Tibial nerve (tissue), 4 donors: Measurements from ENCODE around the gene PTGER1. TPM values are rescaled to one million over a fixed set of nuclear protein-coding genes. Genes with fewer than 3 reads are reported as not detected.
"Not testable (repeated sequence)": the region's sequence is repeated elsewhere in the genome, so short reads cannot be mapped to it uniquely, and the experiment has no call there.

Experiments used
- DNase-seq, 2 donors: peaks; one replicate each; pipeline ENCODE4 v3.0.0-alpha.2; 2019; ENCODE audit warnings: low spot score in 2 of 2
- H3K27ac ChIP-seq, 4 donors: fragments of 200-600 bp; sonication (generic) in 3 of 4; one replicate each; pipeline ENCODE4 v1.5.1; 2017 to 2019; ENCODE audit warnings: mild to moderate bottlenecking in 1 of 4
- H3K27me3 ChIP-seq, 2 donors: fragments of 200-600 bp; sonication (generic) in 1 of 2; one replicate each; pipeline versions ENCODE4 v1.5.1 to v1.6.0; 2017 to 2019
- H3K36me3 ChIP-seq, 3 donors: fragments of 200-600 bp; sonication (generic); one replicate each; pipeline ENCODE4 v1.5.1; 2018 to 2019
- H3K4me1 ChIP-seq, 4 donors: fragments of 200-600 bp; sonication (generic) in 3 of 4; one replicate each; pipeline ENCODE4 v1.5.1; 2017 to 2019
- H3K4me3 ChIP-seq, 4 donors: fragments of 200-600 bp; sonication (generic) in 3 of 4; one replicate each; pipeline ENCODE4 v1.5.1; 2017 to 2019; ENCODE audit warnings: mild to moderate bottlenecking in 1 of 4, moderate library complexity in 1 of 4
- H3K9me3 ChIP-seq, 4 donors: fragments of 200-600 bp; sonication (generic) in 3 of 4; one replicate each; pipeline ENCODE4 v1.5.1; 2017 to 2019
- EP300 ChIP-seq, 2 donors: sonication (generic); formaldehyde crosslinking; IDR thresholded peaks; one replicate each; pipeline ENCODE4 v1.6.1; 2017; ENCODE audit warnings: antibody characterized with exemption in 2 of 2, mild to moderate bottlenecking in 1 of 2
- POLR2A ChIP-seq, 2 donors: fragments of 450-650 bp; IDR thresholded peaks; one replicate each; pipeline ENCODE4 v1.6.1; 2017; ENCODE audit warnings: antibody characterized with exemption in 2 of 2, mild to moderate bottlenecking in 2 of 2, moderate library complexity in 2 of 2
- WGBS, 2 donors: methylation state at CpG; one replicate each; pipeline ENCODE4 v1.1.5; 2018; 5-methylcytosine and 5-hydroxymethylcytosine counted together
- total RNA-seq, 4 donors: library from RNA; depleted of rRNA; stranded (reverse); fragments of >200 nt; gene quantifications; one replicate each; pipeline ENCODE4 v1.1.0, GENCODE V29; 2016
- TF ChIP-seq, protein P1 (sequence below), 5 experiments: fragments of 200-600 bp in 3 of 5; fragments of 450-650 bp in 2 of 5; sonication (generic) in 3 of 5; IDR thresholded peaks; one replicate each; pipeline ENCODE4 v1.5.1; 2016 to 2019; ENCODE audit warnings: antibody characterized with exemption in 5 of 5, mild to moderate bottlenecking in 3 of 5, moderate library complexity in 2 of 5

Gene PTGER1
- total RNA-seq, 4 donors from 2014 or later = 0.90 to 5.9 (median 3.5) TPM

DNA sequence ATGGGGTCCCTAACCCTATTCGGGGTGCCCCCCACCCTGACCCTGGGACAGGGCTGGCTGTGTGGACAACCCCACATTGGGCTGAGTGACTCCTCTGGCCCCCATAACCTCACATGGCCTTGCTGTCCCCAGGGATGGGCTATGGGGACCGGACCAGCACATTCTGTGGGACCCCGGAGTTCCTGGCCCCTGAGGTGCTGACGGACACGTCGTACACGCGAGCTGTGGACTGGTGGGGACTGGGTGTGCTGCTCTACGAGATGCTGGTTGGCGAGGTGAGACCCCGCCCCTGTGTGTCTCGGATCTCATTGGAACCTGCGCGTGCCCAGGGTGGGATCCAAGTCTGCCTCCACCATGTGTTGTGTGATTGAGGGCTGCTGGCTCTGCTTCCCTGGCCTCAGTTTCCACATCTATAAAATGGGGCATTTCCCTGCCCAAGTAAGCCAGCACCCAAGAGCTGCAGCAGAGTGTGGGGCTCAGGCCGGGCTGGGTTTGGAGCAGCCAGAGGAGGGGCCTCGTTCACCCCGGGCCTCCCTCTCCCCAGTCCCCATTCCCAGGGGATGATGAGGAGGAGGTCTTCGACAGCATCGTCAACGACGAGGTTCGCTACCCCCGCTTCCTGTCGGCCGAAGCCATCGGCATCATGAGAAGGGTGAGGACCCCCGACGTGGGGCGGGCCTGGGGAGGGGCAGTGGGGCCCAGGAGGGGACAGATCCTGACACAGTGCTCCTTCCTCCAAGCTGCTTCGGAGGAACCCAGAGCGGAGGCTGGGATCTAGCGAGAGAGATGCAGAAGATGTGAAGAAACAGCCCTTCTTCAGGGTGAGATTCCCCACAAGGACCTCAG lies 4.9 kb downstream of the PTGER1 start:
- TF ChIP-seq EP300 (IDR thresholded peaks at IDR 0.05) (no peak), POLR2A (IDR thresholded peaks at IDR 0.05) (no peak)
- TF ChIP-seq, protein P1, sequence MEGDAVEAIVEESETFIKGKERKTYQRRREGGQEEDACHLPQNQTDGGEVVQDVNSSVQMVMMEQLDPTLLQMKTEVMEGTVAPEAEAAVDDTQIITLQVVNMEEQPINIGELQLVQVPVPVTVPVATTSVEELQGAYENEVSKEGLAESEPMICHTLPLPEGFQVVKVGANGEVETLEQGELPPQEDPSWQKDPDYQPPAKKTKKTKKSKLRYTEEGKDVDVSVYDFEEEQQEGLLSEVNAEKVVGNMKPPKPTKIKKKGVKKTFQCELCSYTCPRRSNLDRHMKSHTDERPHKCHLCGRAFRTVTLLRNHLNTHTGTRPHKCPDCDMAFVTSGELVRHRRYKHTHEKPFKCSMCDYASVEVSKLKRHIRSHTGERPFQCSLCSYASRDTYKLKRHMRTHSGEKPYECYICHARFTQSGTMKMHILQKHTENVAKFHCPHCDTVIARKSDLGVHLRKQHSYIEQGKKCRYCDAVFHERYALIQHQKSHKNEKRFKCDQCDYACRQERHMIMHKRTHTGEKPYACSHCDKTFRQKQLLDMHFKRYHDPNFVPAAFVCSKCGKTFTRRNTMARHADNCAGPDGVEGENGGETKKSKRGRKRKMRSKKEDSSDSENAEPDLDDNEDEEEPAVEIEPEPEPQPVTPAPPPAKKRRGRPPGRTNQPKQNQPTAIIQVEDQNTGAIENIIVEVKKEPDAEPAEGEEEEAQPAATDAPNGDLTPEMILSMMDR (IDR thresholded peaks at IDR 0.05) = no peak
- Histone ChIP-seq H3K36me3 (peaks cover 5 to 64% (median 13%) of the 10 kb centered on the region in 3 donors), H3K4me3 (no peak overlapping the region), H3K27me3 (peaks cover 0 to 24% of the 10 kb centered on the region in 2 donors), H3K27ac (no peak overlapping the region), H3K4me1 (peaks cover 0 to 37% (median 21%) of the 10 kb centered on the region in 4 donors), H3K9me3 (no peaks in the 10 kb centered on the region)
- 71 to 85% methylated on average over 19 to 21 of the region's 32 CpGs for WGBS, 2 donors
- DNase-seq = no peak

DNA sequence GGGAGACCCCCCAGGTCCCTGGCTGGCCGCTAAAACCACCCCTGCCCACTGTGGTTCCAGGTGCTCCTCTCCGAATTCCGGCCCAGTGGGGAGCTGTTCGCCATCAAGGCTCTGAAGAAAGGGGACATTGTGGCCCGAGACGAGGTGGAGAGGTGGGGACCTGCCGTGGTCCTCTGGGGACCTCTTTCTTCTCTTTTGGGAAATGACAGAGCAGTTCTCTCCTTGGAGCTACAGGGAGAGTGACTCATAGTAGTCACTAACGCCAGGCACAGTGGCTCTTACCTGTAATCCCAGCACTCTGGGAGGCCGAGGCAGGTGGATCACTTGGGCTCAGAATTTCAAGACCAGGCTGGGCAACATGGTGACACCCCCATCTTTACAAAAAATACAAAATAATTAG lies 7.3 kb downstream of the PTGER1 start:
- 64 to 74% methylated on average over 6 to 9 of the region's 9 CpGs for WGBS, 2 donors
- H3K4me1 ChIP-seq = peaks cover 0 to 14% (median 8%) of the 10 kb centered on the region in 4 donors
- H3K27me3 ChIP-seq = peaks cover 0 to 6% of the 10 kb centered on the region in 2 donors
- no peak for DNase-seq
- H3K4me3 ChIP-seq = no peak overlapping the region
- H3K9me3 ChIP-seq = no peaks in the 10 kb centered on the region
- H3K36me3 ChIP-seq = peaks cover 5 to 89% (median 24%) of the 10 kb centered on the region in 3 donors
- TF ChIP-seq, protein P1 (IDR thresholded peaks at IDR 0.05) = no peak
- TF ChIP-seq POLR2A (IDR thresholded peaks at IDR 0.05) = no peak
- TF ChIP-seq EP300 (IDR thresholded peaks at IDR 0.05) = no peak
- no peak overlapping the region for H3K27ac ChIP-seq

DNA sequence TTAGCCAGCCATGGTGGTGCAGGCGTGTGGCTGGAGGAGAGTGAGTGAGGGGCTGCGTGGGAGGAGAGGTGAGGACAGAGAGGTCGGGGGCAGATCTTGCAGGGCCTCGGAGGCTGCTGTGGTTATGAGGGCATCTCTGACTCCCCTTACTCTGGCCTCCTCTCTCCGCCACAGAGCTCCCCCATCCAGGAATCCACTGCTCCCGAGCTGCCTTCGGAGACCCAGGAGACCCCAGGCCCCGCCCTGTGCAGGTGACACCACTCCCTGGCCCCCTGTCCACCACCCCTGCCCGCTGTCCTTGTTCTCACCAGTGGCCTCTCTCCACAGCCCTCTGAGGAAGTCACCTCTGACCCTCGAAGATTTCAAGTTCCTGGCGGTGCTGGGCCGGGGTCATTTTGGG lies 7.8 kb downstream of the PTGER1 start:
- TF ChIP-seq POLR2A (IDR thresholded peaks at IDR 0.05) = no peak
- TF ChIP-seq, protein P1 (IDR thresholded peaks at IDR 0.05) = no peak
- no peak for TF ChIP-seq EP300 (IDR thresholded peaks at IDR 0.05)
- 82 to 83% methylated on average over 12 of the region's 12 CpGs for WGBS, 2 donors

GRCh38 chr19:14463747-14464146 lies 11.4 kb downstream of the PTGER1 start:
- no peaks in the 10 kb centered on the region for H3K27me3 ChIP-seq
- no peaks in the 10 kb centered on the region for H3K4me1 ChIP-seq
- peaks cover 0 to 98% (median 24%) of the 10 kb centered on the region in 3 donors for H3K36me3 ChIP-seq
- H3K4me3 ChIP-seq = no peak overlapping the region
- no peak overlapping the region for H3K27ac ChIP-seq
- H3K9me3 ChIP-seq = no peaks in the 10 kb centered on the region
- WGBS, 2 donors = 94 to 95% methylated on average over 16 to 17 of the region's 21 CpGs
- no peak for TF ChIP-seq EP300 (IDR thresholded peaks at IDR 0.05)
- TF ChIP-seq, protein P1 (IDR thresholded peaks at IDR 0.05) = no peak
- no peak for DNase-seq

More for the DNA sequence above, 7.8 kb downstream of the PTGER1 start:
- H3K9me3 ChIP-seq = no peaks in the 10 kb centered on the region
- no peak overlapping the region for H3K27ac ChIP-seq
- H3K4me3 ChIP-seq = no peak overlapping the region
- DNase-seq = no peak
- H3K36me3 ChIP-seq = peaks cover 5 to 93% (median 24%) of the 10 kb centered on the region in 3 donors
- H3K27me3 ChIP-seq = peaks cover 0 to 2% of the 10 kb centered on the region in 2 donors
- H3K4me1 ChIP-seq = peaks cover 0 to 10% (median 5%) of the 10 kb centered on the region in 4 donors

DNA sequence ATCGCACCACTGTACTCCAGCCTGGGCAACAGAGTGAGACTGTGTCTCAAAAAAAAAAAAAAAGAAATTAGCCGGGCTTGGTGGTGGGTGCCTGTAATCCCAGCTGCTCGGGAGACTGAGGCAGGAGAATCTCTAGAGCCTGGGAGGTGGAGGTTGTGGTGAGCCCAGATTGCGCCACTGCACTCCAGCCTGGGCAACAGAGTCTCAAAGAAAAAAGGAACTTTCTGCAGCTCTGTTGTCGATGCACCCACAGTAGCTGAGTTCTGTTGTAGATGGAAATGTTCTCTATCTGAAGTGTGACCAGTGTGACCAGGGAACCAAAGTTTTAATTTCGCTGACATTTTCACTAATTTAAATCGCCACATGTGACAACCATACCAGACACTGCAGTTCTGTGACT lies 12.8 kb downstream of the PTGER1 start:
- H3K36me3 ChIP-seq = peaks cover 0 to 95% (median 20%) of the 10 kb centered on the region in 3 donors
- WGBS, 2 donors = 90 to 92% methylated on average over 7 of the region's 7 CpGs
- not testable (repeated sequence) for H3K9me3 ChIP-seq

More for the DNA sequence above, 12.8 kb downstream of the PTGER1 start:
- H3K4me3 ChIP-seq, H3K27me3 ChIP-seq, H3K4me1 ChIP-seq, H3K27ac ChIP-seq, DNase-seq: not testable (repeated sequence)
